CD4-positive, alpha-beta T cell treated with Interleukin-4 for 4 hours (primary cell): ENCODE data around the gene OXLD1.

ENCODE experiments used
- DNase-seq: peaks from one replicate; pipeline ENCODE4 v3.0.0-alpha.2; 2020

The OXLD1 gene

DNA sequence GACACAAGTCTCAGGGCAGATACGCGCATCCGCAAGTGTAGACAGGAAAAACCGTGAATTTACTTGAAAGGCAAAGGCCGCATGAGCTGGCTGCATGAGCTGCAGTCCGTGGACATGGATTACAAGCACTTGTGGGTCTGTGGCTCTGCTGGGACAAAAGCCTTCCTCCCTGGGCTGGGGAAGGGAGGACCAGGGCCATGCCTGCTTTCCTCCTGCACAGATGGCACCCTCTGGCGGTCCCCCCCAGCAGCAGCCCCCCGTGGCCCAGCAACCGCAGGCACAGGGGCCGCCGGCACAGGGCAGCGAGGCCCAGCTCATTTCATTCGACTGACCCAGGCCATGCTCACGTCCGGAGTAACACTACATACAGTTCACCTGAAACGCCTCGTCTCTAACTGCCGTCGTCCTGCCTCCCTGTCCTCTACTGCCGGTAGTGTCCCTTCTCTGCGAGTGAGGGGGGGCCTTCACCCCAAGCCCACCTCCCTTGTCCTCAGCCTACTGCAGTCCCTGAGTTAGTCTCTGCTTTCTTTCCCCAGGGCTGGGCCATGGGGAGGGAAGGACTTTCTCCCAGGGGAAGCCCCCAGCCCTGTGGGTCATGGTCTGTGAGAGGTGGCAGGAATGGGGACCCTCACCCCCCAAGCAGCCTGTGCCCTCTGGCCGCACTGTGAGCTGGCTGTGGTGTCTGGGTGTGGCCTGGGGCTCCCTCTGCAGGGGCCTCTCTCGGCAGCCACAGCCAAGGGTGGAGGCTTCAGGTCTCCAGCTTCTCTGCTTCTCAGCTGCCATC is 35.1 kb upstream of the OXLD1 start:
- DNase-seq: no peak

DNA sequence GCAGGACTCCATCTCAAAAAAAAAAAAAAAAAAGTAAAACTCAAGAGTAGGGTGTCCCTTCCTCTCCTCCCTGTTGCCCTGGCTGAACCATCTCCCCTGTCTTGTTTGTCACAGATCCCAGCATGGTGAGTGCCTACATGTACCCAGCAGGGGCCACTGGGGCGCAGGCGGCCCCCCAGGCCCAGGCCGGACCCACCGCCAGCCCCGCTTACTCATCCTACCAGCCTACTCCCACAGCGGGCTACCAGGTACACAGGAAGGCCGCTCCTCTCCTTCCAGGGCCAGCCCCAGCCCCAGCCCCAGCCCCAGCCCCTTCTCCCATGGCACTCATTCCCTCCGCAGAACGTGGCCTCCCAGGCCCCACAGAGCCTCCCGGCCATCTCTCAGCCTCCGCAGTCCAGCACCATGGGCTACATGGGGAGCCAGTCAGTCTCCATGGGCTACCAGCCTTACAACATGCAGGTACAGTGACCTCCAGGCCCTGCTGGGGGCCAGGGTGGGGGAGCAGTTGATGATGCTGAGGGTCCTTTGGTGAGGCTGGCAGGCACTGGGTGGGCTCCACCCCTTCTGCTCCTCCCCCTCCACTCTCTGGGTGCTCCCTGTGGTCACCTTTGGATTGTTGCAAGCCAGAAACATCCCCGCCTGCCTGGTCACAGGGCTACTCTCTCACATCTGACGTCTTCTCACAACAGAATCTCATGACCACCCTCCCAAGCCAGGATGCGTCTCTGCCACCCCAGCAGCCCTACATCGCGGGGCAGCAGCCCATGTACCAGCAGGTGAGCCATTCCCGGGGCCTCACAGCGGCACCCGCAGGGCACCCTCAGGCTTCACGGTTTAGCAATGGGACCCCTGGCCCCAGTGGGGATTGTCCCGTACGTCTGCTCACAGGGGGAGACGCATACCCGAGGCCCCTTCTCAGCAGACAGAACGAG is 34.2 kb upstream of the OXLD1 start:
- DNase-seq: no peak

DNA sequence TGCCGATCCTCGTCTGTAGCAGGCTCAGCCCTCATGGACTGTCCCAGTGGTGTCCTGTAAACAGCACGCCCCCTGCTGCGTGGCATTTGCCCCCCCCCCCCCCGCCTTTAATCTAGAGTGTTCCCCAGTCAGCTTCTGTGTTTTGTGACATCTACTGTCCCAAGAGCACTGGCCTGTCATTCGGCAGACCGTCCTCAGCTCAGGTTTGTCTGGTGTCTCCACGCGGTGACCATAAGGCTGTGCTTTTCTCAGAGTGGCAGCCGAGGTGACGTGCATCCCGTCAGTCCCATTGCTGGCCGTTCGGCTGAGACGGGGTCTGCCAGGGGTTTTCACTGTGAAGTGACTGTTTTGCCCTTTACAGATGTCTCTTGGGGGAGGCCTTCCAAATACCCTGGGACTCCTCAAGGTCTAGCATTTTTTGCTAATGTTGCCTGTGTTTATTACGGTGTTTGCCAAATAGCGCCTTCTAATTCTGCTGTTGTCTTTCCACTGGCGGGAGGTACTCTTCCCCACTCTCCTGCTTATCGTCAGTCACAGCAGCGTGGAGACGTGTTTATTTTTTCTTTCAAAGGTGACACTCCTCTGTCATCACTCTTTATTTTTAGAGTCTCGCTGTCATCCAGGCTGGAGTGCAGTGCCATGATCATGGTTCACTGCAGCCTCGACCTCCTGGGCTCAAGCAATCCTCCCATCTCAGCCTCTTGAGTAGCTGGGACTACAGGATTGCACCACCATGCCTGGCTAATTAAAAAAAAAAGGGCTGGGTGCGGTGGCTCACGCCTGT is 31.0 kb upstream of the OXLD1 start:
- DNase-seq: no peak

DNA sequence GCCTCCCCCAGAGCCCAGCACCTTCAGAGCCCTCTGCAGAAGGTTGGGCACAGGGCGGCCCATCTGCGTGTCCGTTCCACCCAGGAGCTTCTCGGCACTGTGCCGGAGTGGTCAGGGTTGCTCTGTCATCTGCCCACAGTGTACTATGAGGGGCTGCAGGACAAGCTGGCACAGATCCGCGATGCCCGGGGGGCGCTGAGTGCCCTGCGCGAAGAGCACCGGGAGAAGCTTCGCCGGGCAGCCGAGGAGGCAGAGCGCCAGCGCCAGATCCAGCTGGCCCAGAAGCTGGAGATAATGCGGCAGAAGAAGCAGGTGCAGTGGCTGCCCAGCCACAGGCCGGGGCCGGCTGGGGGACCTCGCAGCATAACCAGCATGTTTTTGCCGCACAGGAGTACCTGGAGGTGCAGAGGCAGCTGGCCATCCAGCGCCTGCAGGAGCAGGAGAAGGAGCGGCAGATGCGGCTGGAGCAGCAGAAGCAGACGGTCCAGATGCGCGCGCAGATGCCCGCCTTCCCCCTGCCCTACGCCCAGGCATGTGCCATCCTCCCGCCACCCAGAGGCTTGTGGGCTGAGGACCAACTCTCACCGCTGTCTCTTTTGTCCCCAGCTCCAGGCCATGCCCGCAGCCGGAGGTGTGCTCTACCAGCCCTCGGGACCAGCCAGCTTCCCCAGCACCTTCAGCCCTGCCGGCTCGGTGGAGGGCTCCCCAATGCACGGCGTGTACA is 30.0 kb upstream of the OXLD1 start:
- DNase-seq: no peak

DNA sequence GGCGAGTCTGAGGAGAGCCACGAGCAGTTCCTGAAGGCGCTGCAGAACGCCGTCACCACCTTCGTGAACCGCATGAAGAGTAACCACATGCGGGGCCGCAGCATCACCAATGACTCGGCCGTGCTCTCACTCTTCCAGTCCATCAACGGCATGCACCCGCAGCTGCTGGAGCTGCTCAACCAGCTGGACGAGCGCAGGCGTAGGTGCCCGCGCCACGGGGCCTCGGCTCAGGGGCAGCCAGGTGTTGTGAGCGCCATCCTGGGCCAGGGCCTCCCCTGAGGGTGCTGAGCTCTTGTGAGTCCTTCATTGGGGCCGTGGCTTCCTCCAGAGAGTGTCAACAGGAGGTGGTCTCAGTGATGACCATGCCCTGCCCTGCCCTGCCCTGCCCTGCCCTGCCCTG is 29.4 kb upstream of the OXLD1 start:
- no peak for DNase-seq

DNA sequence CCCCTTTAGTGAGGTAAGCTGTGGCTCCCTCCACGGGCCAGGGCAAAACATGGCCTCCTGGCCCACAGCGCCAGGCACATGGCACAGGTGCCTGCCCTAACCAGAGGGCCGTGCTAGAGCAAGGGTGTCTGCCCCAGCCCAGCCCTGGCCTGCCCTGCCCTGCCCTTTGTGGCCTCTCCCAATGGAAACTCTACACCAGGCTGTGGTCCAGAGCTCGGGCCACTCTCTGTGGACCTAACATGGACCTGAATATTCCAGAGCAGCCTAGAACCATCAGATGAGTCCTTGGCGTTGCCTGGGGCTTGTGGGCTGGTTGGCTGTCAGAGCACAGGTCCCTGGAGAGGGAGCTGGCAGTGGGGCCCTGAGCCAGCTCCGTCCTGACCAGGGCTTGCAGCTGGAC is 28.8 kb upstream of the OXLD1 start:
- DNase-seq: no peak

DNA sequence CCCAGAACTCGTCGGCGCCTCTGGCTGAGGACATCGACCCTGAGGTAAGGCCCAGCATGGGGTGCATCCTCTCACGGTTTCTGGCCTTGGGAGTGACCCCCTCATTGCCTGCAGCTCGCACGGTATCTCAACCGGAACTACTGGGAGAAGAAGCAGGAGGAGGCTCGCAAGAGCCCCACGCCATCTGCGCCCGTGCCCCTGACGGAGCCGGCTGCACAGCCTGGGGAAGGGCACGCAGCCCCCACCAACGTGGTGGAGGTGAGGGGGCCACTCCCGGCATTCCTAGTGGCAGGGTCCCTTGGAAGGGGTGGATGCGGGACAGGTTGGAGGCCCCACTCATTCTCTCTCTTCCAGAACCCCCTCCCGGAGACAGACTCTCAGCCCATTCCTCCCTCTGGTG is 28.4 kb upstream of the OXLD1 start:
- no peak for DNase-seq

DNA sequence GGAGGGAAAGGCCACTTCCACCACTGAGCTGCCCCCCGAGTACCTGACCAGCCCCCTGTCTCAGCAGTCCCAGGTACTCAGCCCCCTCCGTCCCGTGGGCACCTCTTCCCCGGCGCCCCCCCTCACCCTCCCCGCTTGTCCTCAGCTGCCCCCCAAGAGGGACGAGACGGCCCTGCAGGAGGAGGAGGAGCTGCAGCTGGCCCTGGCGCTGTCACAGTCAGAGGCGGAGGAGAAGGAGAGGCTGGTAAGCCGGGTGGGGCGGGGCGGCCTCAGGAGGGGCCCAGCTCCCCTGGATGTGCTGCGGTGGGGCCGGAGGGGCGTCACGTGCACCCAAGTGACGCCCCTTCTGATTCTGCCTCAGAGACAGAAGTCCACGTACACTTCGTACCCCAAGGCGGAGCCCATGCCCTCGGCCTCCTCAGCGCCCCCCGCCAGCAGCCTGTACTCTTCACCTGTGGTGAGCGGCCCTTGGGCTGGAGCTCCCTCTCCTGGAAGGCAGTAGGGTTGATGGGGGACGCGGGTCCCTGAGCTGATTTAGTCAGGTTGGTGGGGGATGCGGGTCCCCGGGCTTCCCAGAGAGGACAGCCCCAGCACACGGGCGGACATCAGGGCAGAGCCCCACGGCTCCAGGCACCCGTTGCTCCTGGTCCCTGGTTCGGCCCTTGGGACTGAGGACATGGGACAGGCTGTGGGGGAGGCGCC is 27.3 kb upstream of the OXLD1 start:
- DNase-seq: no peak

DNA sequence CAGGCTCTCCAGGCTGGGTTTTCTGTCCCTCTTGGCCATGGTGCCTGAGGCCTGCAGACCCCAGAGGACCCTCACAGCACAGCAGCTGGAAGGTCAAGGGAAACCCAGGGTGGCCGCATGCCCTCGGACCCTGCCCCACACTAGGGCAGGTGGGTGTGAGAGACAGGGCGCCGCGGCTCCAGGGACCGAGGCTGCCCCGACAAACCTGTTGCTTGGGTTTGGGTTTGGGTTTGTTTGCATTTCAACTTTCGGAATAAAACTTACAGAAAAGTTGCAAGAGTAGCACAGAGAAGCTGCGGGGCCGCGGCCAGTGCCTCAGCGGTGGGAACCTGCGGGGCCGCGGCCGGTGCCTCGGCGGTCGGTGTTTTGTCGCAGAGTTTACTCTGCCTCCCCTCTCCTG is 25.2 kb upstream of the OXLD1 start:
- DNase-seq: no peak

DNA sequence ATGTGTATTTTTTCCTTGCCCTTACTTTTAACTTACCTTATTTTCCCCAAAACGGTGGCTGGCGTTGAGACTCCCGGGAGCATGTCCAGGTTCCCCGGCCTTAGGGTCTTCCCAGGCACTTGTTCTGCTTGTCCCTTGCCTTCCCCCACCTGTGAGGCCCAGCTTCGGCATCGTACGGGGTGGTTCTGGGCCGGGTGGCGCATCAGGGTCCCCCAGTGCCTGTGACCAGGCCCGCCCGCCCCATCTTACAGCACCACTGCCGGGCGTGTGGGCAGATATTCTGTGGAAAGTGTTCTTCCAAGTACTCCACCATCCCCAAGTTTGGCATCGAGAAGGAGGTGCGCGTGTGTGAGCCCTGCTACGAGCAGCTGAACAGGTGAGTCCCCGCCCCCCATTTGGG is 24.8 kb upstream of the OXLD1 start:
- DNase-seq: no peak

DNA sequence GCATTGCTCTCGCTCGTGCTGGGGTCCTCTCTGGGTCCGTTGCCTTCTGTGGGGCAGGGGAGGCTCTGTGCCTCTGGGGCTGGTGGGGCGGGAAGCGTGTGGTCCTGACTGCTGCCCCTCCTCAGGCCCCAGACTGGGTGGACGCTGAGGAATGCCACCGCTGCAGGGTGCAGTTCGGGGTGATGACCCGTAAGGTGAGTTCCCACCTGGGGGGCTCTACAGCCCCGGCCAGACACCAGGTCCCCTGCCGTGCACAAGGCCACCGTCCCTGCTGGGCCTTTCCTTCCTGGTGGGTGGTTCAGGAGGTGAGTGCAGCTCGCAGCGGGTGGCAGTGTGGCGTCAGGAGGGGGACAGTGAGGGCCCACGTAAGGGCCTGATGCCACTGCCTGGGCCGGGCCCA is 24.1 kb upstream of the OXLD1 start:
- DNase-seq: no peak

DNA sequence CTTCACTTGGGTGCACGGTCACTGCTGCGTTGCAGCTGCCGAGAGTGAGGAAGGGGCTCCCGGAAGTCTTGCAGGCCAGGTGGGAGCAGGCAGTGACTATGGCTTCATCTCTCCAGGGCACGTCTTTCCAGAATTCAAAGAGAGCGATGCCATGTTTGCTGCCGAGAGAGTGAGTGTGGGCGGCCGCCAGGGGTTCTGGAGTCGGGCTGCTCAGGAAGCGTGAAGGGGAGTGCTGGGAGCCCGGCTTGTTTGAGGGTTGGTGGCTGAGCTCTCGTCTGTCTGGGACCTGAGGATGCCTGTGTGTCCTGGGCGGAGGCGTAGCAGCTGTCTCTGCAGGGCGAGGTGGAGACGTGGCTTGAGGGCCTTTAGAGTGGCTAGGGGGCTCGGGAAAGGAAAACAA is 23.7 kb upstream of the OXLD1 start:
- no peak for DNase-seq

DNA sequence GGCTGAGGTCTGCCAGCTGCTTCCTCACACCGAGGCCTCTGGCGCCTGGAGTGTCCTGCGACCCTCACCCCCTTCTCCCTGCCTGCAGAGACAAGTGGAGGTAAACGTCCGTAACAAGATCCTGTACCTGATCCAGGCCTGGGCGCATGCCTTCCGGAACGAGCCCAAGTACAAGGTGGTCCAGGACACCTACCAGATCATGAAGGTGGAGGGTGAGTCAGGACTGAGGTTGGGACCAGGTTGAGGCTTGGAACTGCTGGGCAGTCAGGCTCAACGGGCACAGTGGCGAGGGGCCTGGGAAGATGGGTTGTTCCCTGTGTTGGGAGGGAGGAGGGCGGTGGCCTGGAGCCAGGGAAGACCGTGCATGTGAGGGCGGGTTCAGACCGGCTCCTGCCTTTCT is 22.2 kb upstream of the OXLD1 start:
- no peak for DNase-seq

DNA sequence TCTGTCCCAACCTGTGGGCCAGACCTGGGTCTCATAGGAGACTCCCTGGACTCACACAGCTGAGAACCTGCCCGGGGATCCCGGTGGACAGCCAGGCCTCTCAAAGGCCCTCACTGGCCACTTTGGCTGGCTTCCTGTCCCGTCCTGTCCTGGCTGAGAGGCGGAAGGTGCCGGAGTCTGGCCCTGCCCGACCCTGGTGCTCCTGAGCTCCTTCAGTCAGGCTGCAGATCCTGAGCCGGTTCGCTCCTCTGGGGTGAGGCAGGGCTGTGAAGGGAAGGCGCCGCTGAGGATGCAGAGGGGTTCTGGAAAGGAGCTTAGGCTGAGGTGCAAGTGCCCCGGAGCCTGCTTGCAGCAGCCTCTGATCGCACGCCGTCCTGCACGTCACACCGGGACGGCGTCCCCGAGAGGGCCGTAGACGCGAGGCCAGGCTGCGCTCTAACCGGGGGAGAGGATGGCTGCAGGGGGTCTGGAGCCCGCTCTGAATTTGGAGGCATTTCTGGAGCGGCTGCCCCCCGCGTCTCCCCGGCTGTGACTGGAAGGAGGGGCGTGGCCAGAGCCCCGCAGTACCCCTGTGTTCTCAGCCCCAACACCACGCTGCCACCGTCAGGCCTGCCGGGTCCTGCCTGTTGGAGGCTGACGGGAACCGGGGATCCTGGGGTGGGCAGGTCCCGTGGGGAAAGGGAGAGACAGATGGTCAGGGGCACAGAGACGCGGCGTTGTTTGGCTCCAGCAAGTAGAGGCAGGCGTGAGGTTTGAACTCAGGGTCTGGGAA is 21.6 kb upstream of the OXLD1 start:
- DNase-seq: no peak

DNA sequence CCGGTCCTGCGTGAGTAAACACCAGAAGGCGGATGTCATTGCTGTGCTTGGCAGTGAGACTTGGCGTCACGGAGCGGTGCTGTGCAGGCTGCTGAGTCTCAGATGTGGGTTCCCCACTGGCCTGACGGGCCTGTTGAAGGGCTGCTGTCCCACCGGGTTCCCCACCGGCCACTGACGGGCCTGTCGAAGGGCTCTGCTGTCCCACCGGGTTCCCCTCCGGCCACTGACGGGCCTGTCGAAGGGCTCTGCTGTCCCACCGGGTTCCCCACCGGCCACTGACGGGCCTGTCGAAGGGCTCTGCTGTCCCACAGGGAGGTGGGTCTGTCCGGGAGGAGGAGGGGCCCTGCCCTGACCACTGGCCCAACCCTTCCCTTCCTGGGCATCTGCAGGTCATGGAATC is 20.2 kb upstream of the OXLD1 start:
- no peak for DNase-seq

DNA sequence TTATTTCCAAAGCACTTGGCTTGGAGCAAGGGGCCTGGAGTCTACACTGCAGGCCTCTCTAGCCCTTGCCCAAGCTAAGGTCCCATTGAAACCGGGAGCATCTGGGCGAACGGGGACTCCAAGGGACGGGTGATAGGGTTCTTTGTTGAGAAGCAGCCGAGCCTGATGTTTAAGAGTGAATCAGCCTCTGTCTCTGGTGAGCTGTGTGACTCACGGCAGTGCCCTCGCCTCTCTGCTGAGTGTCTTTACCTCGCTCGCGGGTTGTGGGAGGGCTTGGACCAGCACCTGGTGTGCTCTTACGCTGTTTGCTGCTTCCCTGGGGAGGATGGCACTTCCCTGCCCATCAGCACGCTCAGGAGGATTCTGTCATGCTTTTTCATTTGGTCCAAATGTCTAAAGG is 18.7 kb upstream of the OXLD1 start:
- DNase-seq: peak; percentile 28

DNA sequence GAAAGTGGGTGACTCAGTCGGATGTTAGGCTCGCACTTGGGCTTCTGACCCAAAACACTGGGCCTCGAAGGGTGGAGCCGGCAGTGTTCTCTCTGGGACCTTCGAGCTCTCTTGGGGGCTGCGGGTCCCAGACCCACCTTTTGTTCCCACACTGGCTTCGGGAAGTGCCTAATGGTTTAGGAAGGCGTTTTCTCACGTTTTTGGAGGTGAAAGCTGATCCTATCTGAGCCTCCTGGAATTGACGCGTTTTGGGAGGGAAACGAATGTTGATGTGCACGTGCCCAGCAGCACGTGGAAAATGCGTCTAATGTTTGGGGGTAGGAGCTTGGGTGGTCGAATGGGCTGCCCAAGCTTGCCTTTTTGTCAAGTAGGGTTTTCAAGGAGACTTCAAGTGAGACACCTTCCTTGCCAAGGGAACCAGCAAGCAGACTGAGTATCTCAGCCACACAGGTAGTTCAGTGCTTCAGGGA is 18.1 kb upstream of the OXLD1 start:
- DNase-seq: peak; percentile 29

DNA sequence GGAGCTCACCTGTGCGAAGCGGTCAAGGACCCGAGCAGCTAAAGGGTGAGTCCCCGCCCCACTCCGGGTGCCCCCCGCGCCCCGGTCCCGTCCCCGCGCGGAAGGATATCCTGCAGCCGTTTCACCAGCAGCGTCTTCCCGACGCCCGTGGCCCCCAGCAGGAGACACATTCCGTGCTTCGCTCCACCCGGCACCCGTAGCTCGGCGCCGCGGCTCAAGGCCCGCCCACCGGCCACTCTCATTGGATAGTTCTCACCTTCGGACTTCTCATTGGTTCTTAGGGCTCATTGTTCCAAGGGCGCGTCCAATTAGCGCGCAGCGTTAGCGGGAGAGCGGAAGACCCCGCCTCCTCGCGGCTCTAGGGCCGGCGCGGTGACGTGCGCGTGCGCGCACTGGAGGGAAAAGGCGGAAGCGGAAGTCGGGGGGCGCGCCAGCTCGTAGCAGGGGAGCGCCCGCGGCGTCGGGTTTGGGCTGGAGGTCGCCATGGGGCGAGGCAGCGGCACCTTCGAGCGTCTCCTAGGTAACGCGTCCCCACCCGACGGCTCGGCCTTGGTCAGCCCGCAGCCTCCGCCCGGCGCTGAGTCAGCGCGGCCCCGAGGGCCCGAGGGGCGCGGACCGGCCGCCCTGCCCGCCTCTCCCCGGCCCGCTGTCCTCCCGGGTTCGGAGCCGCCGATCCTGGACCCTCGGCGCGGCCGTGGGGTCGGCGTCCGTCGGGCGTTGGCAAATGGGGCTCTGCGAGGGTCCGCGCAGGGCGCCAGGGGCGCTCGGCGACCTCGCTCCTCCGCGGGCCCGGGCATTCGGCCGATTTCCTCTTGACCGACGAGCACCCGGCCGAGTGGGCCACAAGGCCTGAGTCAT is 17.4 kb upstream of the OXLD1 start, which contains the start of the genes ARL16 and HGS:
Gene ARL16, minus strand, starts transcription at position 214 of the 858 bp plus-strand sequence. Its CDS starts 44 bp downstream, at position 170.
Gene HGS, plus strand, starts transcription at position 428 of the 858 bp plus-strand sequence. Its CDS starts 56 bp downstream, at position 484.
- peak; percentile 98 for DNase-seq

DNA sequence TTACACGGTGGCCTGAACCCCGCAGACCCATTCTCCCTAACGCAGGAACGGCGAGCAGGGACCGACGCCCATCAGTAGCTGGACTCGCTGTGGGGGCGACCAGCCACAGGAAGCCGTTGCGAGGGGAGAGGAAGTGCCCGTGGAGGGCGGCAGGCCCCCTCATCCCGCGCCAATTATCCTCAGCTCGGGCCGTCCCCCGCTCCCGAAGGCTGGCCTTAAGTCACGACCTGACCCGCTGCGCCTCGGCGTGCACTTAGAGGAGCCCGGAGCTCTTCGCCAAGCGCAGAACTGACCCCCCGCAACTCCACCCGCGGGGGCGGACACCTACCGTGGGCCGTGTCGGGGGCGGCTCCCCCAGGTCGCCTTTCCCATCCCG is 16.8 kb upstream of the OXLD1 start:
- no peak for DNase-seq
